Measurements from ENCODE around the gene STK26.

Gene STK26

DNA sequence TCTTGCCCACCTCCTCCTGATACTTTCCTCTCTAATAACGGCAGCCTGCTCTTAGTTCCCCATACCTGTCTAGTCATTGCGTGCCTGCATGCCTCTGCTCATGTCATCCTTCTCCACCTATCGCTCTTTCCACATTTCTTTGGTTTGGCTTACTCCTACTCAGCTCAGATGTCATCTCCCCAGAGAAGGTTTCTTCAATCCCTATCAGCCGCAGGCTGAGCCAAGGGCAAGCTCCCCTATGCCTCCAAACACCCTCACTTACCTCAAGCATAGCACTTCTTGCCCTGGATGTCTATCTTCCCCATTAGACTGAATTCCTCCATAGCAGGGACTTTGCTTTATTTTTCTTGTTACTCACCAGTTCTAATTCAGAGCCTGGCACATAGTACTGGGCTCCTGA lies 78.1 kb downstream of the STK26 start:
- no peak for DNase-seq

DNA sequence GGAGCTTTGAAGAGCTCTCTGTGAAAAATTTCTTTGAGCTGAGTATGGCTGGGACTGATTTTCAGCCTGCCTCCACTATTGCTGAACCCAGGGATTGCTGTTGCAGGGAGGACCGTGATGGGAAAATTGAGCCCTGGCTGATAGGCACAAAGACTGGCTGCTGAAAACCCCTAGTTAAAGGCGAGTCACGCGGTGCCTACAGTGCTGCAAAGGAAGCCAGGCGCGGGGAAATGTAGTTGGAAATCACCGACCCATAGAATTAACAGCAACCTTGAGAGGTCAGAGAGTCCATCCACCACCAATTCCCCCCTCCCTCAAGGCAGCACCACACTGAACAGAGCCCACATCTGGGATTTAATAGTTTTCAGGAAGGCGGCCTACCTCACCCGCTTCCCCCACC lies 78.7 kb downstream of the STK26 start:
- DNase-seq, result no peak

DNA sequence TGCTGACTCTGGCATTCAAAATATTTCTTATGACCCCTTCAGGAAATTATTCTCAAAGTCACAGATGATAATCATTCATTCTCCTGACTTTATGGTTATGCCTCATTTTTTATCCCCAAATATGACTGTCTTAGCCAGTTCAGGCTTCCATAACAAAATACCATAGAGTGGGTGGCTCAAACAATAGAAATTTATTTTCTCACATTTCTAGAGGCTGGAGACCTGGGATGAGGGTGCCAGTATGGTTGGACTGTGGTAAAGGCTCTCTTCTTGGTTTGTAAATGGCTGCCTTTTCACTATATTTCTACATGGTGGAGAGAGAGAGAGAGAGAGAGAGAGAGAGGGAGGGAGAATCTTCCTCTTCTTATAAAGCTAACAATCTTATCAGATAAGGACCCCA lies 84.2 kb downstream of the STK26 start:
- DNase-seq, result no peak

GRCh38 chrX:132114607-132115006 lies 91.5 kb downstream of the STK26 start:
- no peak for DNase-seq

GRCh38 chrX:132115792-132116191 lies 92.7 kb downstream of the STK26 start:
- no peak for DNase-seq

- no peak for DNase-seq
Observed at GRCh38 chrX:132118358-132118757, 95.3 kb downstream of the STK26 start.

- no peak for DNase-seq
Observed at GRCh38 chrX:132119283-132119682, 96.2 kb downstream of the STK26 start.

DNA sequence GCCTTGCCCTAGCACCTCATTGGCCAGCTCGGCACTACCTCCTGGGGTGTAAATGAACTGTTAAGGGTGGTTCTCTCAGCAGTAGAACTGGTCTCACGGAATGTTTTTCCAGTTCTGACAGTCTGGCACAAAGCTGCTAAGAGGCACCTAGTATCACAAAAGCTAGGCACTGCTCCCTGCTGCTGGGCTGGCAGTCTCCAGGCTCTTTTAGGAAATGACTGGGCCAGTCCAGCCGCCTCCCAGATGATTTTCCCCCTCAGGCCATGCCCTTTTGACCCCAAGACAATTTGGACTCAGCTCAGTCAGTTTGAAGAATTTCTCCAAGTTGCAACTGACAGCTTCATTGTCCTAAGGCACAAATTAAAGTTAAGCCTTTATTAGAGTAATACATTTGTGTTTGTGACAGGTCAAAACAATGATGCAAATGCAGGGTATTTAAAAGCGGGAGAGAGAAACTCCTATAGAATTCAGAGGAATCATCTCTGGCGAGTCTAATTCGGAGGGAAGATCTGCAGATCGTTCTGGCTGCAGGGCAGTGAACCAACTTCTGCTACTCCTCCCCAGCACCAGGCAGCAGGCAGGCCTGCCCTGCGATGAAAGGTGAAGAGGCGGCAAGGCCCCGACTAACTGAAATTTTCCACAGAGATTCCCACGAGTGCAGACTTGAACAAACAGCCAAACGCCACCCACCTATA lies 96.9 kb downstream of the STK26 start:
- no peak for DNase-seq

GRCh38 chrX:132120913-132121312 lies 97.8 kb downstream of the STK26 start:
- no peak for DNase-seq

Measured in stimulated activated CD8-positive, alpha-beta memory T cell treated with anti-CD3 and anti-CD28 coated beads, Interleukin-4, amount 100 ng/mL, for 48 hours (primary cell).